ENCODE results near the gene TPSB2. TPM values are rescaled to one million over a fixed set of nuclear protein-coding genes. Genes with fewer than 3 reads are reported as not detected.
"Not testable (repeated sequence)": the region's sequence is repeated elsewhere in the genome, so short reads cannot be mapped to it uniquely, and the experiment has no call there.

TPSB2 gene
- total RNA-seq, 1 donor from 2014 or later, result not detected

- no peaks in the 10 kb centered on the region for H3K36me3 ChIP-seq (ENCODE audit: control insufficient read depth, insufficient read depth, low read length)
- DNase-seq (ENCODE audit: low read depth), result no peak
- TF ChIP-seq CTCF (IDR thresholded peaks at IDR 0.05; ENCODE audit: insufficient read depth, low read length, poor library complexity, severe bottlenecking), result no peak
- no peak overlapping the region for H3K4me3 ChIP-seq (ENCODE audit: low read depth, low read length)
- H3K27me3 ChIP-seq (ENCODE audit: control insufficient read depth, insufficient read depth, low read length), result peaks cover 45% of the 10 kb centered on the region
Observed at GRCh38 chr16:1258225-1258600, 28.2 kb upstream of the TPSB2 start.

GRCh38 chr16:1257561-1258224 is 27.7 kb upstream of the TPSB2 start:
- Histone ChIP-seq H3K36me3 (ENCODE audit: control insufficient read depth, insufficient read depth, low read length) (no peaks in the 10 kb centered on the region), H3K4me3 (ENCODE audit: low read depth, low read length) (no peak overlapping the region), H3K27me3 (ENCODE audit: control insufficient read depth, insufficient read depth, low read length) (peaks cover 40% of the 10 kb centered on the region)
- no peak for TF ChIP-seq CTCF (IDR thresholded peaks at IDR 0.05; ENCODE audit: insufficient read depth, low read length, poor library complexity, severe bottlenecking)
- DNase-seq (ENCODE audit: low read depth), result no peak

- no peak for DNase-seq (ENCODE audit: low read depth)
- Histone ChIP-seq H3K36me3 (ENCODE audit: control insufficient read depth, insufficient read depth, low read length) (no peaks in the 10 kb centered on the region), H3K4me3 (ENCODE audit: low read depth, low read length) (no peak overlapping the region), H3K27me3 (ENCODE audit: control insufficient read depth, insufficient read depth, low read length) (peaks cover 32% of the 10 kb centered on the region)
- TF ChIP-seq CTCF (IDR thresholded peaks at IDR 0.05; ENCODE audit: insufficient read depth, low read length, poor library complexity, severe bottlenecking), result no peak
Observed at GRCh38 chr16:1256874-1257322, 26.9 kb upstream of the TPSB2 start.

- not testable (repeated sequence) for H3K36me3 ChIP-seq (ENCODE audit: control insufficient read depth, insufficient read depth, low read length); H3K4me3 ChIP-seq (ENCODE audit: low read depth, low read length); DNase-seq (ENCODE audit: low read depth)
- H3K27me3 ChIP-seq (ENCODE audit: control insufficient read depth, insufficient read depth, low read length), result peaks cover 27% of the 10 kb centered on the region
Observed at GRCh38 chr16:1256296-1256873, 26.4 kb upstream of the TPSB2 start.

GRCh38 chr16:1255276-1256122 is 25.5 kb upstream of the TPSB2 start, which contains the start of gene TPSD1:
TPSD1 (plus strand) TSS chr16:1256069; CDS start chr16:1256281, 212 bp downstream.
- peaks cover 18% of the 10 kb centered on the region for H3K27me3 ChIP-seq (ENCODE audit: control insufficient read depth, insufficient read depth, low read length)
- not testable (repeated sequence) for H3K4me3 ChIP-seq (ENCODE audit: low read depth, low read length); H3K36me3 ChIP-seq (ENCODE audit: control insufficient read depth, insufficient read depth, low read length); DNase-seq (ENCODE audit: low read depth)

GRCh38 chr16:1254821-1255220 is 24.8 kb upstream of the TPSB2 start:
- H3K4me3 ChIP-seq (ENCODE audit: low read depth, low read length); DNase-seq (ENCODE audit: low read depth): not testable (repeated sequence)

GRCh38 chr16:1253701-1254364 is 23.8 kb upstream of the TPSB2 start:
- not testable (repeated sequence) for DNase-seq (ENCODE audit: low read depth); H3K4me3 ChIP-seq (ENCODE audit: low read depth, low read length); H3K27me3 ChIP-seq (ENCODE audit: control insufficient read depth, insufficient read depth, low read length); H3K36me3 ChIP-seq (ENCODE audit: control insufficient read depth, insufficient read depth, low read length)

More at GRCh38 chr16:1254821-1255220, 24.8 kb upstream of the TPSB2 start:
- H3K27me3 ChIP-seq (ENCODE audit: control insufficient read depth, insufficient read depth, low read length), result peaks cover 11% of the 10 kb centered on the region
- not testable (repeated sequence) for H3K36me3 ChIP-seq (ENCODE audit: control insufficient read depth, insufficient read depth, low read length)

- H3K4me3 ChIP-seq (ENCODE audit: low read depth, low read length); H3K36me3 ChIP-seq (ENCODE audit: control insufficient read depth, insufficient read depth, low read length); DNase-seq (ENCODE audit: low read depth): not testable (repeated sequence)
- peaks cover 13% of the 10 kb centered on the region for H3K27me3 ChIP-seq (ENCODE audit: control insufficient read depth, insufficient read depth, low read length)
Observed at GRCh38 chr16:1249031-1249755, 19.2 kb upstream of the TPSB2 start.

- H3K36me3 ChIP-seq (ENCODE audit: control insufficient read depth, insufficient read depth, low read length); DNase-seq (ENCODE audit: low read depth); H3K4me3 ChIP-seq (ENCODE audit: low read depth, low read length): not testable (repeated sequence)
- peaks cover 13% of the 10 kb centered on the region for H3K27me3 ChIP-seq (ENCODE audit: control insufficient read depth, insufficient read depth, low read length)
Observed at GRCh38 chr16:1247903-1248537, 18.0 kb upstream of the TPSB2 start.
